ENCODE measurements around the gene SMURF1. TPM values are rescaled to one million over a fixed set of nuclear protein-coding genes. Genes with fewer than 3 reads are reported as not detected.

Gene SMURF1
- total and polyA plus RNA-seq, 2 experiments from 2014 or later = 11.9 to 24.5 TPM

DNA sequence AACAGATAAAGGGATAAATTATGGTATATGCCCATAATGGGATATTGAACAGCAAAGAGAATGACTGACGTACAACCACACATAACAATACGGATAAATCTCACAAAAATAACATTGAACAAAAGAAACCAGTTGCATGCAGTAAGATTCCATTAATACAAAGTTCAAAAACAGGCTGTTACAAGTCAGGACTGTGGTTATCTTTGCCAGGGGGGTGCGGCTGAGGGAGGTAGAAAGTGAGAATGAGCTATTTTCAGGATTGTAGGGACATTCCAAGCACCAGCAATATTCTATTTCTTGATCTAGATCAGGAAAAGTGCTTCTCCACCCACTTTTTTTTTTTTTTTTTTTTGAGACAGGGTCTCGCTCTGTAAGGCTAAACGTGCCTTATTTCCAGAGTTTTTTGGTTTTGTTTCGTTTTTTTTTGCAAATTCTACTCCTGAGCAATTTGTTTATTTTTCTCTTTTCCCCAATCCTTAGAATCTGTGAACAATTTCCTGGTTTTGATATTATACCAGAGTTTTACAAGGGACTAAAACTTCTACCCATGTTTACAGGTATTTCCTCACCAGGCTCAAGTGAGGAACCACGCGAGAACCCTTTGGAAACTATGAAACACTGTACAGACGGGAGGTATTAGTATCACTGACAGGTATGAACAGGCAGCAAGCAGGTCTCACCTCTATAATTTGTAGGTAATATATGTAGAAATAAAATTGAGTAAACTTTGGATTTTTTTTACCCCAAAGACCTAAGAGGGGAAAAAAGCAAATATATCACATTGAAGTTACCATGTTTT, 9.9 kb downstream of the SMURF1 start:
- no peak overlapping the region for H3K4me3 ChIP-seq
- no peak overlapping the region for H3K27ac ChIP-seq
- H3K4me1 ChIP-seq (ENCODE audit: low read depth) = peaks cover 9% of the 10 kb centered on the region
- H3K27me3 ChIP-seq = no peaks in the 10 kb centered on the region
- no peaks in the 10 kb centered on the region for H3K36me3 ChIP-seq
- TF ChIP-seq, protein P1, sequence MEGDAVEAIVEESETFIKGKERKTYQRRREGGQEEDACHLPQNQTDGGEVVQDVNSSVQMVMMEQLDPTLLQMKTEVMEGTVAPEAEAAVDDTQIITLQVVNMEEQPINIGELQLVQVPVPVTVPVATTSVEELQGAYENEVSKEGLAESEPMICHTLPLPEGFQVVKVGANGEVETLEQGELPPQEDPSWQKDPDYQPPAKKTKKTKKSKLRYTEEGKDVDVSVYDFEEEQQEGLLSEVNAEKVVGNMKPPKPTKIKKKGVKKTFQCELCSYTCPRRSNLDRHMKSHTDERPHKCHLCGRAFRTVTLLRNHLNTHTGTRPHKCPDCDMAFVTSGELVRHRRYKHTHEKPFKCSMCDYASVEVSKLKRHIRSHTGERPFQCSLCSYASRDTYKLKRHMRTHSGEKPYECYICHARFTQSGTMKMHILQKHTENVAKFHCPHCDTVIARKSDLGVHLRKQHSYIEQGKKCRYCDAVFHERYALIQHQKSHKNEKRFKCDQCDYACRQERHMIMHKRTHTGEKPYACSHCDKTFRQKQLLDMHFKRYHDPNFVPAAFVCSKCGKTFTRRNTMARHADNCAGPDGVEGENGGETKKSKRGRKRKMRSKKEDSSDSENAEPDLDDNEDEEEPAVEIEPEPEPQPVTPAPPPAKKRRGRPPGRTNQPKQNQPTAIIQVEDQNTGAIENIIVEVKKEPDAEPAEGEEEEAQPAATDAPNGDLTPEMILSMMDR (IDR thresholded peaks at IDR 0.05; ENCODE audit: low read depth, low read length) = no peak
- no peak for DNase-seq (ENCODE audit: low read depth in 1 of 2, low spot score in 1 of 2)
- H3K9me3 ChIP-seq (ENCODE audit: low read depth) = no peaks in the 10 kb centered on the region

GRCh38 chr7:99132595-99133321, 11.2 kb downstream of the SMURF1 start:
- Histone ChIP-seq H3K27me3 (no peaks in the 10 kb centered on the region), H3K36me3 (no peaks in the 10 kb centered on the region), H3K27ac (no peak overlapping the region), H3K4me3 (no peak overlapping the region), H3K9me3 (ENCODE audit: low read depth) (no peaks in the 10 kb centered on the region), H3K4me1 (ENCODE audit: low read depth) (peaks cover 12% of the 10 kb centered on the region)
- DNase-seq (ENCODE audit: low read depth in 1 of 2, low spot score in 1 of 2) = no peak
- TF ChIP-seq, protein P1 (IDR thresholded peaks at IDR 0.05; ENCODE audit: low read depth, low read length) = no peak

DNA sequence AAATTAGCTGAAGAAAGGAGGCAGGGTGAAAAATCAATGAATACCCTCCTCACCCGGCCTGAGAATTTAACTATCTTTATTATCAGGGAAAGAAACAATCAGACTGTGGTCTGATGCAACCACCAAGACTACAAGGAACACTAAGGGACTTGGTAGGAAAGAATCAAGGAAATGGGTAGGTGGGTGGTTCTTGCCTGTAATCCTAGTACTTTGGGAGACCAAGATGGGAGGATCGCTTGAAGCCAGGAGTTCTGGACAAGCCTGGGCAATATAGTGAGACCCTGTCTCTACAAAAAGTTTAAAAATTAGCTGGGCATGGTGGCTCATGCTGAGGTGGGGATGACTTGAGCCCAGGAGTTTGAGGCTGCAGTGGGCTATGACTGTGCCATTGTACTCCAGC, 12.6 kb downstream of the SMURF1 start:
- Histone ChIP-seq H3K27ac (no peak overlapping the region), H3K4me3 (no peak overlapping the region), H3K9me3 (ENCODE audit: low read depth) (no peaks in the 10 kb centered on the region), H3K27me3 (no peaks in the 10 kb centered on the region), H3K36me3 (no peaks in the 10 kb centered on the region), H3K4me1 (ENCODE audit: low read depth) (peaks cover 3% of the 10 kb centered on the region)
- TF ChIP-seq, protein P1 (IDR thresholded peaks at IDR 0.05; ENCODE audit: low read depth, low read length) = no peak
- no peak for DNase-seq (ENCODE audit: low read depth in 1 of 2, low spot score in 1 of 2)

- TF ChIP-seq, protein P1 (IDR thresholded peaks at IDR 0.05; ENCODE audit: low read depth, low read length) = no peak
- H3K4me1 ChIP-seq (ENCODE audit: low read depth) = peaks cover 3% of the 10 kb centered on the region
- DNase-seq (ENCODE audit: low read depth in 1 of 2, low spot score in 1 of 2) = no peak
- no peak overlapping the region for H3K27ac ChIP-seq
- H3K36me3 ChIP-seq = no peaks in the 10 kb centered on the region
- H3K27me3 ChIP-seq = no peaks in the 10 kb centered on the region
- H3K4me3 ChIP-seq = no peak overlapping the region
- no peaks in the 10 kb centered on the region for H3K9me3 ChIP-seq (ENCODE audit: low read depth)
Measured at GRCh38 chr7:99129536-99129935, 14.4 kb downstream of the SMURF1 start.

DNA sequence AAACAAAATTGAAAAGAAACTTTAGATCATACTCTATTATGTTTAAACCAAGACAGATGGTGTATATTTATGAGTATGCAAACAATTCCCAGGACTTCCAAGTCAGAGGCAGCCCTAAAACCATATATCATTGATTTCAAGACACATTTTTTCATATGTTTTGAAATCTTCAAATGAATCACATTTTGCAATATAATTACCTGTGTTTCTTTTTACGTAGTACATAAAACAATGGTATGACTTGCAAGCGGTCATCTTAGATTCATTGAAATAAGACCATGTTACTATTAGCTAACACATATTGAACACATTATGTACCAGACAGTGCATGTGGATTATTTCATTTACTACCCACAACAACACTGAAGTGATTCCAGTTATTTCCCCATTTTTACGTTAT, 14.9 kb downstream of the SMURF1 start:
- TF ChIP-seq, protein P1 (IDR thresholded peaks at IDR 0.05; ENCODE audit: low read depth, low read length) = no peak
- Histone ChIP-seq H3K4me1 (ENCODE audit: low read depth) (peaks cover 3% of the 10 kb centered on the region), H3K27ac (no peak overlapping the region), H3K27me3 (no peaks in the 10 kb centered on the region), H3K9me3 (ENCODE audit: low read depth) (no peaks in the 10 kb centered on the region), H3K36me3 (no peaks in the 10 kb centered on the region), H3K4me3 (no peak overlapping the region)
- DNase-seq (ENCODE audit: low read depth in 1 of 2, low spot score in 1 of 2) = no peak

Data from cardiac muscle cell (in vitro differentiated cells and primary cell).